ENCODE data around the gene BRD9. TPM values are rescaled to one million over a fixed set of nuclear protein-coding genes. Genes with fewer than 3 reads are reported as not detected.
"Not testable (repeated sequence)": the region's sequence is repeated elsewhere in the genome, so short reads cannot be mapped to it uniquely, and the experiment has no call there.

The BRD9 gene
- polyA plus RNA-seq, 1 experiment: 12.3 TPM

DNA sequence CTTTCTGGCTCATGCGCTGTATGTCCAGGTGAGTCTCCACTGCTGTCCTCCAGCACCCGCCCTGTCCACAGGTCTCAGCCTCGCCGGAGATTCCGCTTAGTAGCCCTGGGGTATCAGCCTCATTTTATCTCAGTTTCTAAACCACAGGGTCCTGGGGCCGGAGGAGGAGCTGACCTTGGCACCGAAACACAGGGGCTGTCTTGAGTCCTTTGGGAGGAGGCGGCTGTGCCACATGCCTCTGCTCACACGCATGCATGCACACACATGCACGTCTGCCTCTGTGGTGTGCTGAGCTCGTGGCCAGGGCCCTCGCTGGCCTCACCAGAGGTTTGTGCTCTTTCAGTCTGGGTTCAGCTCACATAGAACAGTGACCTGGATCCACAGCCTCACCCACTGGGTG lies 23.3 kb upstream of the BRD9 start:
- H3K36me3 ChIP-seq (ENCODE audit: control insufficient read depth, insufficient read depth, low read length): peaks cover 5% of the 10 kb centered on the region; the same call in 1 of the 2 replicates
- H3K27me3 ChIP-seq (ENCODE audit: control insufficient read depth, insufficient read depth, low read length): no peaks in the 10 kb centered on the region
- ChIA-PET POLR2A (no interaction called here), CTCF (interaction anchor here (0.6 to 1.5 kb wide), 2 partner anchors 235 to 252 kb away, joined by 3 to 6 read pairs; no protein-coding TSS in a partner anchor)
- no peak overlapping the region for H3K4me3 ChIP-seq (ENCODE audit: low read depth, low read length)
- TF ChIP-seq, protein P1, sequence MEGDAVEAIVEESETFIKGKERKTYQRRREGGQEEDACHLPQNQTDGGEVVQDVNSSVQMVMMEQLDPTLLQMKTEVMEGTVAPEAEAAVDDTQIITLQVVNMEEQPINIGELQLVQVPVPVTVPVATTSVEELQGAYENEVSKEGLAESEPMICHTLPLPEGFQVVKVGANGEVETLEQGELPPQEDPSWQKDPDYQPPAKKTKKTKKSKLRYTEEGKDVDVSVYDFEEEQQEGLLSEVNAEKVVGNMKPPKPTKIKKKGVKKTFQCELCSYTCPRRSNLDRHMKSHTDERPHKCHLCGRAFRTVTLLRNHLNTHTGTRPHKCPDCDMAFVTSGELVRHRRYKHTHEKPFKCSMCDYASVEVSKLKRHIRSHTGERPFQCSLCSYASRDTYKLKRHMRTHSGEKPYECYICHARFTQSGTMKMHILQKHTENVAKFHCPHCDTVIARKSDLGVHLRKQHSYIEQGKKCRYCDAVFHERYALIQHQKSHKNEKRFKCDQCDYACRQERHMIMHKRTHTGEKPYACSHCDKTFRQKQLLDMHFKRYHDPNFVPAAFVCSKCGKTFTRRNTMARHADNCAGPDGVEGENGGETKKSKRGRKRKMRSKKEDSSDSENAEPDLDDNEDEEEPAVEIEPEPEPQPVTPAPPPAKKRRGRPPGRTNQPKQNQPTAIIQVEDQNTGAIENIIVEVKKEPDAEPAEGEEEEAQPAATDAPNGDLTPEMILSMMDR (IDR thresholded peaks at IDR 0.05; ENCODE audit: insufficient read depth, low read depth, low read length): no peak
- no peak for DNase-seq (ENCODE audit: low read depth)

DNA sequence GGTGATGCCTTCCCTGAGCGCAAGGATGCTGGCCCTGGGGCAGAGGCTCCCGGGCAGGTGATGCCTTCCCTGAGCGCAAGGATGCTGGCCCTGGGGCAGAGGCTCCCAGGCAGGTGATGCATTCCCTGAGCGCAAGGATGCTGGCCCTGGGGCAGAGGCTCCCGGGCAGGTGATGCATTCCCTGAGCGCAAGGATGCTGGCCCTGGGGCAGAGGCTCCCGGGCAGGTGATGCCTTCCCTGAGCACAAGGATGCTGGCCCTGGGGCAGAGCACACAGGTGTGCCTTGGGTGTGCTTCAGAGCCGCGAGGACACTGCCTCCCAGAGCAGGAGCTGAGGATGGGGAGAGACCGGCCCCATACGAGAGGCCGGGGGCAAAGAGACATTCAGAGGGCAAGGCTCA lies 22.7 kb upstream of the BRD9 start:
- DNase-seq (ENCODE audit: low read depth); POLR2A ChIA-PET; H3K27me3 ChIP-seq (ENCODE audit: control insufficient read depth, insufficient read depth, low read length); H3K36me3 ChIP-seq (ENCODE audit: control insufficient read depth, insufficient read depth, low read length); H3K4me3 ChIP-seq (ENCODE audit: low read depth, low read length): not testable (repeated sequence)
- CTCF ChIA-PET: interaction anchor here (0.6 kb wide), 1 partner anchor 235 kb away, joined by 3 read pairs; no protein-coding TSS in a partner anchor

DNA sequence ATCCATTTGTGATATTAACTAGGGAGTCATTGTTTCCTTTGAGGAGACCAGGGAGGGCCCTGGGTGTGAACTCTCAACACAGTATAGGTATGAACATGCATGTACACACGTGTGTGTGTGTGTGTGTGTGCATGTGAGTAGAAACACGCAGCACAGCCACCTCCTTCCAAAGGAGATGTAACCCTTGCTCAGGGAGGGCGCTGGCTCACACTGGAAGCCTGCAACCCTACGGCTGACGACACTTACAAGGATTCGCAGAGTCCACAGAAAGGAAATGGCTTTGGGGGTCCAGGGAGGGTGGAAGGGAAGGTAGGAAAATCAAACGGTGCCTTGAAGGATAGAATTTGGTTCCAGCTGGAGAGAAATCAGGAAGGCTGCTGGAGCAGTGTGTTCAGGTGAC lies 22.0 kb upstream of the BRD9 start:
- Histone ChIP-seq H3K36me3 (ENCODE audit: control insufficient read depth, insufficient read depth, low read length) (peaks cover 5% of the 10 kb centered on the region; the same call in 1 of the 2 replicates), H3K4me3 (ENCODE audit: low read depth, low read length) (no peak overlapping the region), H3K27me3 (ENCODE audit: control insufficient read depth, insufficient read depth, low read length) (no peaks in the 10 kb centered on the region)
- DNase-seq (ENCODE audit: low read depth): no peak
- POLR2A ChIA-PET: no interaction called here
- TF ChIP-seq, protein P1 (IDR thresholded peaks at IDR 0.05; ENCODE audit: insufficient read depth, low read depth, low read length): no peak
- CTCF ChIA-PET: interaction anchor here (0.7 to 3.4 kb wide), 2 partner anchors 9 to 11 kb away, joined by 3 to 18 read pairs; no protein-coding TSS in a partner anchor

DNA sequence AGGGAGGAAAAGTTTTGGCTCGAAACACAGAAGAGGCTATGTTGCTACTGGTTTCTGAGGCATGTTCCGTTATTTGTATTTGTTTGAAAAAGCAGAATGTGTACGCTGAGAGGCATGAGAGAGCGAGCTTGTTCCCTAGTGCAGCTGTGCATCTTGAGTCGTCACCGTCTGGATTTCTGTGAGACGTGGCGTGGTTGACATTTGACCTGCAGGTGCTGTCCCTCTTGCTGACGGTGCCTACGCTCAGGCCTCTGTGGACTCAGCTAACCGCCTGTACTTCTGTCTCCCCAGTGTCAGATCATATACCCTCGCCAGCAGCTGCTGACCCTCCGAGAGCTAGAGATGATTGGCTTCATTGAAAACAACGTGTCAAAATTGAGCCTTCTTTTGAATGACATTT lies 21.6 kb upstream of the BRD9 start:
- Histone ChIP-seq H3K4me3 (ENCODE audit: low read depth, low read length) (no peak overlapping the region), H3K27me3 (ENCODE audit: control insufficient read depth, insufficient read depth, low read length) (no peaks in the 10 kb centered on the region), H3K36me3 (ENCODE audit: control insufficient read depth, insufficient read depth, low read length) (peaks cover 6% of the 10 kb centered on the region)
- ChIA-PET POLR2A (no interaction called here), CTCF (interaction anchor here (0.7 to 3.4 kb wide), 3 partner anchors 9 to 20 kb away, joined by 3 to 18 read pairs (median 3); no protein-coding TSS in a partner anchor)
- no peak for DNase-seq (ENCODE audit: low read depth)
- TF ChIP-seq, protein P1 (IDR thresholded peaks at IDR 0.05; ENCODE audit: insufficient read depth, low read depth, low read length): no peak

DNA sequence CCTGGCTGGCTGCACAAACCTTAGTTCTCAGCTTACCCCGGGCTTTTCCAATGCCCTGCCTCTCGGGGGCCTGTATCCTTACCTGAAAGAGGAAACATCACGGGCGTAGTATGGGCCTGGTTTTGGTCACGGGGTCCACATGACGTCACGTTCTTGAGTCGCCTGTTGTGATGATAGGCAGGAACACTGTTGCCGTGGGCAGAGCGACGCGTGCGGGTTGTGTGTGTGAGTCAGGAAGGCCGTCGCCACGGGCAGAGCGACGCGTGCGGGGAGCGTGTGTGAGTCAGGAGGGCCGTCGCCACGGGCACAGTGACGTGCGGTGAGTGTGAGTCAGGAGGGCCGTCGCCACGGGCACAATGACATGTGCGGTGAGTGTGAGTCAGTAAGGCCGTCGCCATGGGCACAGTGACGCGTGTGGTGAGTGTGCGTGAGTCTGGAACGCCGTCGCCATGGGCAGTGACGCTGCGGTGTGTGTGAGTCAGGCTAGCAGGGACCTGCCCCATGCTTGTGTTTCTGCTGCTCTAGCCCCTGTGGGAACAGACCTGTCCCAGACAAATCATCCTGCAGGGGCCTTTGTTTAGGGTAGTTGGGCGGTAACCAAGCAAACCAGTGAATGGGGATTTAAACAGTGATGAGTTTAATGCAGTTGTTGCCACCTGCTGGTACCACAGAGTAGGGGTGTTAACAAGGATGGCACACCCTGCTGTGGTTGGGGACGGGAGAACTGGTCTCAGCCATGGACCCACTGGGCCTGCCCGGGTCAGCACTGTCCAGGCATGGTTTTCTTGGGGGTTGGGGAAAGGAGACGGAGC lies 19.9 kb upstream of the BRD9 start:
- ChIA-PET CTCF (interaction anchor here (1.0 to 3.4 kb wide), 3 partner anchors 9 to 18 kb away, joined by 3 to 18 read pairs (median 5); no protein-coding TSS in a partner anchor), POLR2A (no interaction called here)
- Histone ChIP-seq H3K27me3 (ENCODE audit: control insufficient read depth, insufficient read depth, low read length) (no peaks in the 10 kb centered on the region), H3K4me3 (ENCODE audit: low read depth, low read length) (no peak overlapping the region), H3K36me3 (ENCODE audit: control insufficient read depth, insufficient read depth, low read length) (peaks cover 8% of the 10 kb centered on the region)
- TF ChIP-seq, protein P1 (IDR thresholded peaks at IDR 0.05; ENCODE audit: insufficient read depth, low read depth, low read length): no peak
- DNase-seq (ENCODE audit: low read depth): peak; percentile 41

All from BJ (cell line).